NCI-H2081 (cell line): ENCODE data around the gene NR2C2.

ENCODE experiments used
- DNase-seq, 2 experiments: peaks; one replicate each; lab custom pipeline; 2025; lab: John Stamatoyannopoulos, UW

NR2C2 gene

GRCh38 chr3:15063656-15064286 lies 116.4 kb downstream of the NR2C2 start:
- DNase-seq = no peak

GRCh38 chr3:15064299-15064834 lies 117.0 kb downstream of the NR2C2 start:
- peak; percentile 3 to 18 for DNase-seq

DNA sequence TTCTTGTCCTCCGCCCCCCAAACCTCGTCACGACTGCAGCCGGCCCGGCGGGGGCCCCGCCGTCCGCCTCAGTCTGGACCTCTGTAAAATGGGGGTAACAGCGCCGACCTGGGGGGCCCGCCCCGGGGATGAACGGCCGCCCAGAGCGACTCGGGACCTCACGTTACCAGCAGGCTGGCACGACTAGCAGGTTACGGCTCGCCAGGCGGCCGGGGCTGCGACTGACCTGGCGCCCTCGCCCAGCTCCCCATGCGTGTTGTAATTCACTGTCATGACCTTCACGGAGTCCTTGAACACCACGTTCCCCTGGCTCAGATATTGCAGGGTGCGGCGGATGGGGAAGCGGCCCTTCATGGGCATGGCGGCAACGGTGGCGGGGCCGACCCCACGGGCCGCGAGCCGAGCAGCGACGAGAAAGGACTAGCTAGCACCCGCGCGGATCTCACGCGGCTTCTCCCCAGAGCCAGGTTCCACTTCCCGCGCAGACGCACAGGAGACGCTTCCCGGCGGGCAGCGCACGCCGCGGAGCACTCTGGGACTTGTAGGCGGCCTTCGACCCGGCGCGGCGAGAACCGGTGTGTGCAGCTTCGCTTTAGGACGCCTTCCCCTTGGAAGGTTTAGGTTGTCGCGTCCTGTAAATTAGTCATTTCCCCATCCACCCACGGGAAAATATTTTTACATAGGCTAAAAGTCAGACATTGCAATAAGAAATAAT lies 117.6 kb downstream of the NR2C2 start, which contains the start of gene MRPS25:
Gene MRPS25, minus strand, starts transcription at position 481 of the 715 bp plus-strand sequence. Its CDS starts 121 bp downstream, at position 360.
- DNase-seq = peak; percentile 72 to 88

DNA sequence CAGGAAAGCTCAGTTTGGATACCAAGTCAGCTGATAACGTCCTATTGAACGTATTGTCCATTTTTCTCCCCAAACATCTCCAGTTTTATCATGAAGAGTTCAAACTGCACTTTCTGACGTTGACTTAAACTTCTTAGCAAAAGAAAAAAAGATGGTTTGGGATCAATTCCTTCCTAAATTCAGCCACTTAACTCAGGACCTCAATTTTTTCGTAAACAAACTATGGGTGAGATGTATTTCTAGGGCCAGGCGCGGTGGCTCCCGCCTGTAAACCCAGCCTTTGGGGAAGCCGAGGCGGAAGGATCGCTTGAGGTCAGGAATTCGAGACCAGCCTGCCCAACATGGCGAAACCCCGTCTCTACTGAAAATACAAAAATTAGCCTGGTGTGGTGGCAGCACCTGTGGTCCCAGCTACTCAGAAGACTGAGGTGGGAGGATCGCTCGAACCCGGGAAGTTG lies 118.2 kb downstream of the NR2C2 start:
- DNase-seq = no peak

DNA sequence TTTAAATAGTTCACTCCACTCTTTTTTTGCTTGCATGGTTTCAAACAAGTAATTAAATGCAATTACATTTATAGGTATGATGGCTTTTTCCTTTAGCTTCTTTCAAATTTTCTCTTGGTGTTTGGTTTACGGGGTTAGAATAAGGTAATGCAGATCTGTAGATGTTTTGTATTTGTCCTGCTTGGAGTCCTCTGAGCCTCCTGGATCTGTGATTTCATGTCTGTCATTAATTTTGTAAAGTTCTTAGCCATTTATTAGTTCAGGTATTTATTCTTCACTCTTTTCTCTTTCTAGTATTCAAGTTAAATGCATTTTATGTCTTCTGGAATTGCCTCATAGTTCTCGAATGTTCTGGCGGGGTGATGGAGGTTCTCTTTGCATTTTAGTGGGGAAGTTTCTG lies 119.1 kb downstream of the NR2C2 start:
- DNase-seq = no peak

DNA sequence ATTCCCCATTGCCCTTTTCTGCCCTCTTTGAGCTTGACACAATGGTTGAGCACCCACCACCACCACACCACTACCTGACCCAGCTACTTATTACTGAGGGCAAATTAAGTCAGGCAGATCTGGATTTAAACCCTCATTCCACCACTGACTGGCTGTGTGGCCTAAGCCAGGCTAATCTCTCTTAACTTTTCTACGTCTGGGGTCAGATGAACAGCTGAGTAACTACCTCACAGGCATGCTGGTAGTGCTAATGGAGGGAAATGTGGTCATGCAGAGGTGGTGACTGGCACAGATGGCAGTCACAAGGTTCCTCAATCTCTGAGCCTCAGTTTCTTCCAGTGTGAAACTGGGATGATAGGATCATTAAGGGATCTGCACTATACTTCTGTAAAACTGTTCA lies 122.1 kb downstream of the NR2C2 start:
- DNase-seq = no peak

GRCh38 chr3:15071699-15072098 lies 124.3 kb downstream of the NR2C2 start:
- DNase-seq = no peak

- no peak for DNase-seq
These were observed 127.1 kb downstream of the NR2C2 start for GRCh38 chr3:15074500-15074899.

DNA sequence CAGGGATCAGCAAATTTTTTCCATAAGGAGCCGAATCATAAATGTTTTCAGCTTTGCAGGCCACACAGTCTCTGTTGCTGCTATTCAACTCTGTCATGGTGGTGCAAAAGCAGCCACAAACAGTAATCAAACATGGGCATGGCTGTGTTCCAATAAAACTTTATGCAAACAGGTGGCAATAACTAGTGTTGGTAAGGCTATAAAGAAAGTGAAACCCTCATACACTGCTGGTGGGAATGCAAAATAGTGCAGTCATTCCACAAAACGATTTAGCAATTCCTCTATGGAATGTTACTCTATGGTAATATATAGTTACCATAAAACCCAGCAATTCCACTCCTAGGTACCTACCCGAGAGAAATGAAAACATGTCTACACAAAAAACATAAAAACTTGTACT lies 131.7 kb downstream of the NR2C2 start:
- no peak for DNase-seq

- no peak for DNase-seq
These were observed 134.7 kb downstream of the NR2C2 start for GRCh38 chr3:15081960-15082664.

DNA sequence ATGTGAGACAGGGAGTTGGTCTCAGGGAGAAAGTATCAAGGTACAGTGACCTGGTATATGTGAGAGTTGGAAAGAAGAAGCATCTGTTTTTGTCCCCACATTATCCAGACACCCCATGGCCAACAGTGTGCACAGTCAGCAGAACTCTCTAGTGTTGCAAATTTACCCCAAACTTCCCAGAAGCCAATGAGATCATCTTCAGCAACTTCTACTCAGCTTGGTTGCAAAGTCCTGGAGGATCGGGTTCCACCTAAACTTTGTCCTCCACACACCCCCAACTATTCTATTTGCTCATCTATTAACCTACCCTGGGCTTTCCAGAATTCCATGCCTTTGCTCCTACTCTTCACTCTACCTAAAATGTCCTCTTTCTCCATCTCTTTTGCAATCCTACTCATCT lies 135.9 kb downstream of the NR2C2 start:
- no peak for DNase-seq

- no peak for DNase-seq
These were observed 138.9 kb downstream of the NR2C2 start for GRCh38 chr3:15086263-15086662.

- no peak for DNase-seq
These were observed 139.3 kb downstream of the NR2C2 start for GRCh38 chr3:15086699-15087098.

DNA sequence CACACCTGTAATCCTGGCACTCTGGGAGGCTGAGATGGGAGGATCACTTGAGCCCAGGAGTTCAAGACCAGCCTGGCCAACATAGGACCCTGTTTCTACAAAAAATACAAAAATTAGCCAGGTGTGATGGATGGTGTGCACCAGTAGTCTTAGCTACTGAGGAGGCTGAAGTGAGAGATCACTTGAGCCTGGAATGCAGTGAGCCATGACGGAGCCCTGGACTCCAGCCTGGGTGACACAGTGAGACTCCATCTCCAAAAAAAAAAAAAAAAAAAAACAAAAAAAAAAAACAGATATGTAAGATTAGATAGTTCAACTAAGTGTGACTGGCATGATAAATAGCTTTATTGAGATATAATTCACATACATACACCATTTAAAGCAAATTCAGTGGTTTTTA lies 141.8 kb downstream of the NR2C2 start:
- no peak for DNase-seq

- no peak for DNase-seq
These were observed 144.2 kb downstream of the NR2C2 start for GRCh38 chr3:15091575-15091974.

DNA sequence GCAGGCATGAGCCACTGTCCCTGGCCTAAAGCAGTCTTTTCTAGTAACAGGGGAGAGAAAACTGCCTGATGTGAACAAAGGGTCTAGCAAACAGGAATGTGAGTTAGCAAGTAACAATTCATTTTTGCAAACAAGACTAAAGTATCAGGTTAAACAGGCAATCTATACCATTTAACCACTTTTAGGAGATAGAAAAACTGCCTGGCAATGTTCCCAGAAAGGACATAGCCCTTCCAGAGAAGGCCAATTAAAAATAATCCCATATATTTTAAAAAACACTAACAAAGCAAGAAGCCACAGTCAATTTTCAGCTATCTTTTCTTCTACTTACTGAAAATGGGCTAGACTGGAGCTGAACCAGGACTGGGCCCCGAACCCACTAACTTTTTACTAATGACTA lies 145.3 kb downstream of the NR2C2 start:
- no peak for DNase-seq

DNA sequence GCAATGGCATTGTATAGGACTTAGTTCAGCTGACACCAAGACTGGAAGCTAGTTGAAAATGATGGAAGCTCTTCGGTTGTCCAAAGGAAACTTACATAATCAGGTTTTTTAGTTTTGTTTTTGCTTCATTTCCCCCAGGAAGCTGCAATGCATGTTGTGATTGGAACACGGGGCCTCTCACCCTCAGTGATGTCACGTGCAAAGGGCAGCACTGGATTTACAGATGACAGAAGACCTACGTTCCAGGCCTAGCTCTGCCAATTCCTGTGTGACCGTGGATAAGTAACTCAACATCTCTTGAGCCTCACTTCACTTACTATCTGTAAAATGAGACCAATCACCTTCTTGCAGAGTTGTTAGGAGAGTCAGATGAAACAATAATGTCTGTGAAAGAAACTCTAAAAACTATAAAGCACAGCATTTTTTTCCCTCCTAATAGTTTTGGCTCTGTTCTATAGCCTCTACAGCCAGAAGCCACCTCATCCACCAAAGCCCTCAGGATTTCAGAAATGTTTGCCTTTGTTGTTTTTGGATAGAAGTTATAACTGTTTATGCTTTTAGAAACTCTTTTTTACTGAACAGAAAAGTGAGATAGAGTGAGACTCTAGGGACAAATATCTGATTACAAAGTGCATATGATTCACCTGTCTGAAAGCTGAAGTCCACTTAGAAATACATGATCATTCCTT lies 146.9 kb downstream of the NR2C2 start:
- no peak for DNase-seq

- no peak for DNase-seq
These were observed 148.7 kb downstream of the NR2C2 start for GRCh38 chr3:15096046-15096445.

DNA sequence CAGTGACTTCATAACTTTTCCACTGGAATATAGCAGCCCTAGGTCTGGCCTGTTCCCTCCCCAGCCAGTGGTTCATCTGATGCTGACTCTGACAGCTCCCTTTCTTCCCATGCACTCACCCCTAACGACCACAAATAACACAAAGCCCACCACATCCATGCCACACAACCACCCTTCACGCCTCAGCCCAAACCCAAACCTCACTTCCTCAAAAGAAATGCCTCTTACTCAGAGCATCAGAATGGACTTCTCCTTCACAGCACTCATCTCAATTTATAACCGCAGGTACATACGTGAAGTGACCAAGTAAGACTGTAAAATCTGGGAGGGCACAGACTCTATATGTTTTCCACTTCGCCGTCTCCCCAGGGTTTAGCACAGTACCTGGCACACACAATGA lies 150.5 kb downstream of the NR2C2 start:
- DNase-seq = no peak
